Measurements from ENCODE around the gene RAB44. TPM values are rescaled to one million over a fixed set of nuclear protein-coding genes. Genes with fewer than 3 reads are reported as not detected.
"Not testable (repeated sequence)": the region's sequence is repeated elsewhere in the genome, so short reads cannot be mapped to it uniquely, and the experiment has no call there.

RAB44 gene
- total RNA-seq (2012; rRNA removed) = not detected in 2 replicates

- Histone ChIP-seq H3K36me3 (ENCODE audit: insufficient read depth, low read length) (no peaks in the 10 kb centered on the region), H3K4me2 (ENCODE audit: low read length) (no peak within 1 kb of the TSS), H3K4me1 (ENCODE audit: control insufficient read depth, insufficient read depth, low read length) (peaks cover 12% of the 10 kb centered on the region), H3K9ac (ENCODE audit: low read depth, low read length) (no peak within 1 kb of the TSS), H3K9me3 (replicated peaks; ENCODE audit: low read length) (no peaks in the 10 kb centered on the region), H3K27me3 (ENCODE audit: control insufficient read depth, insufficient read depth, low read length) (no peaks in the 10 kb centered on the region), H3K4me3 (ENCODE audit: low read length) (no peak within 1 kb of the TSS)
Measured at GRCh38 chr6:36697481-36697903, at the start of gene RAB44. TSS of gene RAB44 (plus strand) at chr6:36697826. CDS start at chr6:36704236, 6,410 bp downstream.

- H3K4me3 ChIP-seq (ENCODE audit: low read length) = no peak overlapping the region
- no peaks in the 10 kb centered on the region for H3K9me3 ChIP-seq (replicated peaks; ENCODE audit: low read length)
- peaks cover 6% of the 10 kb centered on the region for H3K27me3 ChIP-seq (ENCODE audit: control insufficient read depth, insufficient read depth, low read length)
- peaks cover 23% of the 10 kb centered on the region for H3K4me1 ChIP-seq (ENCODE audit: control insufficient read depth, insufficient read depth, low read length)
- no peak overlapping the region for H3K4me2 ChIP-seq (ENCODE audit: low read length)
- H3K36me3 ChIP-seq (ENCODE audit: insufficient read depth, low read length) = no peaks in the 10 kb centered on the region
- no peak overlapping the region for H3K9ac ChIP-seq (ENCODE audit: low read depth, low read length)
Measured at GRCh38 chr6:36649086-36649485, 48.5 kb upstream of the RAB44 start.

- Histone ChIP-seq H3K4me1 (ENCODE audit: control insufficient read depth, insufficient read depth, low read length) (peaks cover 15% of the 10 kb centered on the region), H3K4me3 (ENCODE audit: low read length) (no peak overlapping the region), H3K9me3 (replicated peaks; ENCODE audit: low read length) (no peaks in the 10 kb centered on the region), H3K36me3 (ENCODE audit: insufficient read depth, low read length) (no peaks in the 10 kb centered on the region), H3K4me2 (ENCODE audit: low read length) (peak overlapping the region; percentile 23), H3K9ac (ENCODE audit: low read depth, low read length) (no peak overlapping the region), H3K27me3 (ENCODE audit: control insufficient read depth, insufficient read depth, low read length) (peaks cover 6% of the 10 kb centered on the region)
Measured at GRCh38 chr6:36649701-36650484, 47.7 kb upstream of the RAB44 start.

- Histone ChIP-seq H3K9ac (ENCODE audit: low read depth, low read length) (no peak overlapping the region), H3K9me3 (replicated peaks; ENCODE audit: low read length) (no peaks in the 10 kb centered on the region), H3K4me2 (ENCODE audit: low read length) (no peak overlapping the region), H3K4me3 (ENCODE audit: low read length) (no peak overlapping the region), H3K27me3 (ENCODE audit: control insufficient read depth, insufficient read depth, low read length) (peaks cover 6% of the 10 kb centered on the region), H3K4me1 (ENCODE audit: control insufficient read depth, insufficient read depth, low read length) (peaks cover 10% of the 10 kb centered on the region), H3K36me3 (ENCODE audit: insufficient read depth, low read length) (no peaks in the 10 kb centered on the region)
Measured at GRCh38 chr6:36650848-36651478, 46.7 kb upstream of the RAB44 start.

GRCh38 chr6:36651659-36652379 is 45.8 kb upstream of the RAB44 start:
- no peak overlapping the region for H3K4me2 ChIP-seq (ENCODE audit: low read length)
- no peaks in the 10 kb centered on the region for H3K9me3 ChIP-seq (replicated peaks; ENCODE audit: low read length)
- H3K9ac ChIP-seq (ENCODE audit: low read depth, low read length) = no peak overlapping the region
- H3K27me3 ChIP-seq (ENCODE audit: control insufficient read depth, insufficient read depth, low read length) = peaks cover 6% of the 10 kb centered on the region
- H3K4me1 ChIP-seq (ENCODE audit: control insufficient read depth, insufficient read depth, low read length) = peaks cover 10% of the 10 kb centered on the region
- no peak overlapping the region for H3K4me3 ChIP-seq (ENCODE audit: low read length)
- no peaks in the 10 kb centered on the region for H3K36me3 ChIP-seq (ENCODE audit: insufficient read depth, low read length)

- H3K9ac ChIP-seq (ENCODE audit: low read depth, low read length); H3K36me3 ChIP-seq (ENCODE audit: insufficient read depth, low read length); H3K4me3 ChIP-seq (ENCODE audit: low read length); H3K4me2 ChIP-seq (ENCODE audit: low read length); H3K9me3 ChIP-seq (replicated peaks; ENCODE audit: low read length); H3K27me3 ChIP-seq (ENCODE audit: control insufficient read depth, insufficient read depth, low read length): not testable (repeated sequence)
- peaks cover 24% of the 10 kb centered on the region for H3K4me1 ChIP-seq (ENCODE audit: control insufficient read depth, insufficient read depth, low read length)
Measured at GRCh38 chr6:36654469-36654868, 43.2 kb upstream of the RAB44 start.

- Histone ChIP-seq H3K9me3 (replicated peaks; ENCODE audit: low read length) (no peaks in the 10 kb centered on the region), H3K9ac (ENCODE audit: low read depth, low read length) (no peak overlapping the region), H3K36me3 (ENCODE audit: insufficient read depth, low read length) (no peaks in the 10 kb centered on the region), H3K4me1 (ENCODE audit: control insufficient read depth, insufficient read depth, low read length) (peaks cover 20% of the 10 kb centered on the region), H3K4me2 (ENCODE audit: low read length) (no peak overlapping the region), H3K4me3 (ENCODE audit: low read length) (no peak overlapping the region), H3K27me3 (ENCODE audit: control insufficient read depth, insufficient read depth, low read length) (peaks cover 6% of the 10 kb centered on the region)
Measured at GRCh38 chr6:36655085-36655724, 42.4 kb upstream of the RAB44 start.

GRCh38 chr6:36656441-36656840 is 41.2 kb upstream of the RAB44 start:
- no peaks in the 10 kb centered on the region for H3K36me3 ChIP-seq (ENCODE audit: insufficient read depth, low read length)
- H3K4me2 ChIP-seq (ENCODE audit: low read length) = no peak overlapping the region
- H3K4me1 ChIP-seq (ENCODE audit: control insufficient read depth, insufficient read depth, low read length) = peaks cover 22% of the 10 kb centered on the region
- no peak overlapping the region for H3K4me3 ChIP-seq (ENCODE audit: low read length)
- no peak overlapping the region for H3K9ac ChIP-seq (ENCODE audit: low read depth, low read length)
- H3K27me3 ChIP-seq (ENCODE audit: control insufficient read depth, insufficient read depth, low read length) = peaks cover 6% of the 10 kb centered on the region
- no peaks in the 10 kb centered on the region for H3K9me3 ChIP-seq (replicated peaks; ENCODE audit: low read length)

GRCh38 chr6:36657271-36657670 is 40.4 kb upstream of the RAB44 start:
- Histone ChIP-seq H3K4me2 (ENCODE audit: low read length) (no peak overlapping the region), H3K27me3 (ENCODE audit: control insufficient read depth, insufficient read depth, low read length) (peaks cover 6% of the 10 kb centered on the region), H3K4me1 (ENCODE audit: control insufficient read depth, insufficient read depth, low read length) (peaks cover 22% of the 10 kb centered on the region), H3K9ac (ENCODE audit: low read depth, low read length) (no peak overlapping the region), H3K9me3 (replicated peaks; ENCODE audit: low read length) (no peaks in the 10 kb centered on the region), H3K36me3 (ENCODE audit: insufficient read depth, low read length) (no peaks in the 10 kb centered on the region), H3K4me3 (ENCODE audit: low read length) (no peak overlapping the region)

GRCh38 chr6:36657942-36658544 is 39.6 kb upstream of the RAB44 start:
- H3K4me1 ChIP-seq (ENCODE audit: control insufficient read depth, insufficient read depth, low read length) = peaks cover 22% of the 10 kb centered on the region
- H3K36me3 ChIP-seq (ENCODE audit: insufficient read depth, low read length) = no peaks in the 10 kb centered on the region
- H3K27me3 ChIP-seq (ENCODE audit: control insufficient read depth, insufficient read depth, low read length) = peaks cover 6% of the 10 kb centered on the region
- H3K4me3 ChIP-seq (ENCODE audit: low read length) = no peak overlapping the region
- no peak overlapping the region for H3K4me2 ChIP-seq (ENCODE audit: low read length)
- H3K9me3 ChIP-seq (replicated peaks; ENCODE audit: low read length) = no peaks in the 10 kb centered on the region
- no peak overlapping the region for H3K9ac ChIP-seq (ENCODE audit: low read depth, low read length)

- H3K27me3 ChIP-seq (ENCODE audit: control insufficient read depth, insufficient read depth, low read length) = no peaks in the 10 kb centered on the region
- H3K9me3 ChIP-seq (replicated peaks; ENCODE audit: low read length) = no peaks in the 10 kb centered on the region
- H3K36me3 ChIP-seq (ENCODE audit: insufficient read depth, low read length) = no peaks in the 10 kb centered on the region
- H3K9ac ChIP-seq (ENCODE audit: low read depth, low read length) = no peak overlapping the region
- H3K4me1 ChIP-seq (ENCODE audit: control insufficient read depth, insufficient read depth, low read length) = peaks cover 22% of the 10 kb centered on the region
- H3K4me3 ChIP-seq (ENCODE audit: low read length) = no peak overlapping the region
- H3K4me2 ChIP-seq (ENCODE audit: low read length) = no peak overlapping the region
Measured at GRCh38 chr6:36659271-36659670, 38.4 kb upstream of the RAB44 start.

All from skeletal muscle satellite cell (primary cell).